HepG2 (cell line): ENCODE measurements around the gene OSBP. TPM values are rescaled to one million over a fixed set of nuclear protein-coding genes. Genes with fewer than 3 reads are reported as not detected.

Experiments used
- CERS6 ChIP-seq: sonication (generic); formaldehyde crosslinking; IDR thresholded peaks from 2 replicates; pipeline ENCODE4 v1.5.0; 2020; ENCODE audit warnings: missing genetic modification reagents
- HBP1 ChIP-seq: IDR thresholded peaks from 2 replicates; pipeline ENCODE4 v1.6.1; 2016; ENCODE audit warnings: low read depth, control low read depth
- HOXD1 ChIP-seq: sonication (generic); formaldehyde crosslinking; IDR thresholded peaks from 2 replicates; pipeline ENCODE4 v1.5.0; 2020; ENCODE audit warnings: missing genetic modification reagents
- KLF13 ChIP-seq: sonication (generic); formaldehyde crosslinking; IDR thresholded peaks from 2 replicates; pipeline ENCODE4 v1.4.0; 2020; ENCODE audit warnings: mild to moderate bottlenecking, missing genetic modification reagents
- NFKBIZ ChIP-seq: IDR thresholded peaks from 2 replicates; pipeline ENCODE4 v1.6.1; 2018; ENCODE audit warnings: missing genetic modification reagents, missing compliant biosample characterization
- NR0B2 ChIP-seq: sonication (generic); formaldehyde crosslinking; IDR thresholded peaks from 2 replicates; pipeline ENCODE4 v1.4.0; 2020; ENCODE audit warnings: mild to moderate bottlenecking, missing genetic modification reagents
- NR2F2 ChIP-seq: IDR thresholded peaks from 2 replicates; pipeline ENCODE4 v1.6.1; 2012; ENCODE audit warnings: low read depth, inconsistent platforms, borderline replicate concordance
- PRDM4 ChIP-seq: sonication (generic); formaldehyde crosslinking; IDR thresholded peaks from 2 replicates; pipeline ENCODE4 v1.9.0; 2021; ENCODE audit warnings: missing genetic modification reagents, borderline replicate concordance
- THRA ChIP-seq: sonication (generic); formaldehyde crosslinking; IDR thresholded peaks from 2 replicates; pipeline ENCODE4 v1.4.0; 2020; ENCODE audit warnings: missing genetic modification reagents, borderline replicate concordance
- ZFAT ChIP-seq: sonication (generic); formaldehyde crosslinking; conservative IDR thresholded peaks from 2 replicates; pipeline ENCODE4 v1.8.1; 2023; ENCODE audit warnings: missing genetic modification reagents, inconsistent platforms
- ZFX ChIP-seq: sonication (generic); formaldehyde crosslinking; IDR thresholded peaks from 2 replicates; pipeline ENCODE4 v1.4.0; 2020; ENCODE audit warnings: mild to moderate bottlenecking, low read depth, missing genetic modification reagents, moderate library complexity
- ZNF264 ChIP-seq: sonication (generic); formaldehyde crosslinking; IDR thresholded peaks from 2 replicates; pipeline ENCODE4 v1.4.0; 2020; ENCODE audit warnings: missing genetic modification reagents
- ZNF34 ChIP-seq: sonication (generic); formaldehyde crosslinking; IDR thresholded peaks from 2 replicates; pipeline ENCODE4 v1.4.0; 2020; ENCODE audit warnings: mild to moderate bottlenecking, missing genetic modification reagents, borderline replicate concordance
- ZNF432 ChIP-seq: sonication (generic); formaldehyde crosslinking; IDR thresholded peaks from 2 replicates; pipeline ENCODE4 v1.5.0; 2020; ENCODE audit warnings: missing genetic modification reagents, mild to moderate bottlenecking, borderline replicate concordance
- ZNF674 ChIP-seq: sonication (generic); formaldehyde crosslinking; IDR thresholded peaks from 2 replicates; pipeline ENCODE4 v1.5.0; 2020; ENCODE audit warnings: low read depth, mild to moderate bottlenecking, missing genetic modification reagents
- ZNF687 ChIP-seq: sonication (generic); formaldehyde crosslinking; IDR thresholded peaks from 2 replicates; pipeline ENCODE4 v1.5.1; 2020; ENCODE audit warnings: mild to moderate bottlenecking, missing genetic modification reagents, moderate library complexity
- ZSCAN9 ChIP-seq: IDR thresholded peaks from 2 replicates; pipeline ENCODE4 v1.6.1; 2016; ENCODE audit warnings: borderline replicate concordance
- polyA plus RNA-seq, 8 experiments: library from polyadenylated mRNA; depleted of rRNA in 3 of 8; stranded (reverse) in 7 of 8; unstranded in 1 of 8; fragments of >200 nt; fragmentation: Illumina TruSeq in 4 of 8; extraction: Trizol in 4 of 8; gene quantifications; 2 replicates each; pipeline versions ENCODE4 v1.2.1 to v1.2.3, GENCODE V29; 2011 to 2016; ENCODE audit warnings: low read depth in 4 of 8, missing spikeins in 1 of 8, mixed read lengths in 1 of 8; ENCODE audit not compliant: insufficient read depth in 1 of 8
- total RNA-seq, 5 experiments: library from RNA; depleted of rRNA; stranded (reverse); fragments of >200 nt; fragmentation: Illumina TruSeq; extraction: Trizol; gene quantifications; 2 replicates each; pipeline ENCODE4 v1.2.3, GENCODE V29; 2016; ENCODE audit warnings: low read depth in 1 of 5

OSBP gene
- total and polyA plus RNA-seq, 2 of the 13 experiments (the other 11 are each of a cell fraction or from before 2014, with no cell fraction given), result 12.1 to 13.5 TPM

GRCh38 chr11:59550368-59550841 lies 65.2 kb downstream of the OSBP start (continued):
- TF ChIP-seq ZSCAN9 (CRISPR knock-in tag) (no peak; the same call in 1 of the 2 replicates), PRDM4 (CRISPR knock-in tag) (no peak), THRA (CRISPR knock-in tag) (no peak), CERS6 (CRISPR knock-in tag) (no peak), HOXD1 (CRISPR knock-in tag) (0 out of 2 replicates have a peak, but pooled peaks have one; percentile 43), NR2F2 (no peak), ZFAT (no peak), HBP1 (CRISPR knock-in tag) (no peak), ZNF674 (CRISPR knock-in tag) (0 out of 2 replicates have a peak, but pooled peaks have one; percentile 42), ZFX (CRISPR knock-in tag) (peak; percentile 42; the same call in 1 of the 2 replicates), ZNF687 (peak; percentile 88), NR0B2 (CRISPR knock-in tag) (no peak), ZNF34 (0 out of 2 replicates have a peak, but pooled peaks have one; percentile 87), NFKBIZ (0 out of 2 replicates have a peak, but pooled peaks have one; percentile 15), ZNF432 (CRISPR knock-in tag) (no peak), KLF13 (CRISPR knock-in tag) (no peak), ZNF264 (peak; percentile 70; the same call in 1 of the 2 replicates)
